DND-41 (cell line): ENCODE data around the gene FBXO33.

Experiments
- ATAC-seq: fragments of 200-7000 bp; cut with Tn5 transposase; 3 replicates; pipeline ENCODE4 v1.9.1; 2021; ENCODE audit warnings: low read depth; ENCODE audit not compliant: insufficient read depth
- DNase-seq: peaks from one replicate; pipeline ENCODE4 v3.0.0-alpha.2; 2020
- H2AFZ ChIP-seq: 2 replicates; pipeline ENCODE4 v1.6.0; 2012; ENCODE audit warnings: low read depth, low read length
- H3K27ac ChIP-seq: 2 replicates; pipeline ENCODE4 v1.5.1; 2012; ENCODE audit warnings: low read length, inconsistent platforms
- H3K27me3 ChIP-seq: fragments of 200-600 bp; sonication (generic); 2 replicates; pipeline ENCODE4 v1.6.0; 2012; ENCODE audit warnings: low read length, mild to moderate bottlenecking, inconsistent platforms; ENCODE audit not compliant: insufficient read depth, poor library complexity
- H3K36me3 ChIP-seq: 2 replicates; pipeline ENCODE4 v1.5.1; 2012; ENCODE audit warnings: low read length, inconsistent platforms; ENCODE audit not compliant: insufficient read depth
- H3K4me1 ChIP-seq: 2 replicates; pipeline ENCODE4 v1.5.1; 2012; ENCODE audit warnings: mild to moderate bottlenecking, low read length; ENCODE audit not compliant: insufficient read depth
- H3K4me2 ChIP-seq: 2 replicates; pipeline ENCODE4 v1.6.0; 2012; ENCODE audit warnings: mild to moderate bottlenecking, moderate library complexity, low read length, inconsistent platforms; ENCODE audit not compliant: insufficient read depth
- H3K4me3 ChIP-seq, 2 experiments: fragments of 200-600 bp in 1 of 2; shearing (Covaris generic) in 1 of 2; 2 replicates each; pipeline ENCODE4 v1.5.1; 2012 to 2016; ENCODE audit warnings: inconsistent platforms in 2 of 2, low read length in 2 of 2, mild to moderate bottlenecking in 2 of 2, low read depth in 1 of 2, moderate library complexity in 1 of 2
- H3K79me2 ChIP-seq: 2 replicates; pipeline ENCODE4 v1.6.0; 2012; ENCODE audit warnings: low read length, inconsistent platforms; ENCODE audit not compliant: insufficient read depth
- H3K9ac ChIP-seq: 2 replicates; pipeline ENCODE4 v1.6.0; 2012; ENCODE audit warnings: low read depth, mild to moderate bottlenecking, inconsistent platforms, low read length, moderate library complexity
- H3K9me3 ChIP-seq: 2 replicates; pipeline ENCODE4 v1.5.1; 2012; ENCODE audit warnings: low read length, moderate library complexity, mild to moderate bottlenecking, inconsistent platforms; ENCODE audit not compliant: insufficient read depth, severe bottlenecking
- H4K20me1 ChIP-seq: 2 replicates; pipeline ENCODE4 v1.6.0; 2012; ENCODE audit warnings: low read length; ENCODE audit not compliant: insufficient read depth
- EZH2 ChIP-seq: IDR thresholded peaks from 3 replicates; pipeline ENCODE4 v1.6.1; 2012; ENCODE audit warnings: borderline replicate concordance, low read depth, mild to moderate bottlenecking, moderate library complexity, low read length, inconsistent platforms; ENCODE audit not compliant: severe bottlenecking
- TF ChIP-seq, protein P1 (sequence below): IDR thresholded peaks from 2 replicates; pipeline ENCODE4 v1.5.1; 2012; ENCODE audit warnings: borderline replicate concordance, low read length, moderate library complexity, mild to moderate bottlenecking; ENCODE audit not compliant: poor library complexity, severe bottlenecking; ENCODE audit errors: extremely low read depth

FBXO33 gene

GRCh38 chr14:39417014-39417413 lies 15.2 kb downstream of the FBXO33 start:
- no peak overlapping the region for H3K9ac ChIP-seq
- no peaks in the 10 kb centered on the region; the same call in 1 of the 2 replicates for H4K20me1 ChIP-seq
- no peak overlapping the region for H2AFZ ChIP-seq
- H3K36me3 ChIP-seq: peaks cover 5% of the 10 kb centered on the region; the same call in 1 of the 2 replicates
- no peaks in the 10 kb centered on the region for H3K27me3 ChIP-seq
- H3K27ac ChIP-seq: no peak overlapping the region
- H3K4me3 ChIP-seq: no peak overlapping the region
- TF ChIP-seq, protein P1, sequence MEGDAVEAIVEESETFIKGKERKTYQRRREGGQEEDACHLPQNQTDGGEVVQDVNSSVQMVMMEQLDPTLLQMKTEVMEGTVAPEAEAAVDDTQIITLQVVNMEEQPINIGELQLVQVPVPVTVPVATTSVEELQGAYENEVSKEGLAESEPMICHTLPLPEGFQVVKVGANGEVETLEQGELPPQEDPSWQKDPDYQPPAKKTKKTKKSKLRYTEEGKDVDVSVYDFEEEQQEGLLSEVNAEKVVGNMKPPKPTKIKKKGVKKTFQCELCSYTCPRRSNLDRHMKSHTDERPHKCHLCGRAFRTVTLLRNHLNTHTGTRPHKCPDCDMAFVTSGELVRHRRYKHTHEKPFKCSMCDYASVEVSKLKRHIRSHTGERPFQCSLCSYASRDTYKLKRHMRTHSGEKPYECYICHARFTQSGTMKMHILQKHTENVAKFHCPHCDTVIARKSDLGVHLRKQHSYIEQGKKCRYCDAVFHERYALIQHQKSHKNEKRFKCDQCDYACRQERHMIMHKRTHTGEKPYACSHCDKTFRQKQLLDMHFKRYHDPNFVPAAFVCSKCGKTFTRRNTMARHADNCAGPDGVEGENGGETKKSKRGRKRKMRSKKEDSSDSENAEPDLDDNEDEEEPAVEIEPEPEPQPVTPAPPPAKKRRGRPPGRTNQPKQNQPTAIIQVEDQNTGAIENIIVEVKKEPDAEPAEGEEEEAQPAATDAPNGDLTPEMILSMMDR: no peak
- TF ChIP-seq EZH2: no peak
- DNase-seq (no peak), ATAC-seq (no peak)
- no peaks in the 10 kb centered on the region for H3K4me1 ChIP-seq
- H3K4me2 ChIP-seq: no peak overlapping the region
- H3K79me2 ChIP-seq: peaks cover 29% of the 10 kb centered on the region
- H3K9me3 ChIP-seq: peaks cover 31% of the 10 kb centered on the region

DNA sequence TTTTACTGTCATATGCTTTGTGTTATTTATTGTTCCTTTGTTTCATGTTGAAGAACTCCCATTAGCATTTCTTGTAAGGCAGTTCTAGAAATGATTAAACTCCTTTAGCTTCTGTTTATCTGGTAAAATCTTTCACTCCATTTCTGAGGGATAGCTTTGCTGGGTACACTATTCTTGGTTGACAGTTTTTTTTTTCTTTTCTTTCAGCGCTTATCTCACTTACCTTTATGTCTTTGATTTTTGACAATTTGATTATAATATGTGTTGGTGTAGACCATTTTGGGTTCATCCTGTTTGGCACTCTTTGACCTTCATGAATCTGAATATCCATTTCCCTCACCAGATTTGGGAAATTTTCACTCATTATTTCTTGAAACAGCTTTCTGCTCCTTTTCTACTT lies 16.2 kb downstream of the FBXO33 start:
- peaks cover 5% of the 10 kb centered on the region; the same call in 1 of the 2 replicates for H3K36me3 ChIP-seq
- H2AFZ ChIP-seq: no peak overlapping the region
- no peak overlapping the region for H3K4me3 ChIP-seq
- H4K20me1 ChIP-seq: no peaks in the 10 kb centered on the region; the same call in 1 of the 2 replicates
- no peak overlapping the region for H3K27ac ChIP-seq
- H3K4me1 ChIP-seq: no peaks in the 10 kb centered on the region
- H3K9me3 ChIP-seq: peaks cover 33% of the 10 kb centered on the region
- peaks cover 20% of the 10 kb centered on the region for H3K79me2 ChIP-seq
- H3K9ac ChIP-seq: no peak overlapping the region
- ATAC-seq (no peak), DNase-seq (no peak)
- no peak overlapping the region for H3K4me2 ChIP-seq
- TF ChIP-seq EZH2: no peak
- TF ChIP-seq, protein P1: no peak
- no peaks in the 10 kb centered on the region for H3K27me3 ChIP-seq

DNA sequence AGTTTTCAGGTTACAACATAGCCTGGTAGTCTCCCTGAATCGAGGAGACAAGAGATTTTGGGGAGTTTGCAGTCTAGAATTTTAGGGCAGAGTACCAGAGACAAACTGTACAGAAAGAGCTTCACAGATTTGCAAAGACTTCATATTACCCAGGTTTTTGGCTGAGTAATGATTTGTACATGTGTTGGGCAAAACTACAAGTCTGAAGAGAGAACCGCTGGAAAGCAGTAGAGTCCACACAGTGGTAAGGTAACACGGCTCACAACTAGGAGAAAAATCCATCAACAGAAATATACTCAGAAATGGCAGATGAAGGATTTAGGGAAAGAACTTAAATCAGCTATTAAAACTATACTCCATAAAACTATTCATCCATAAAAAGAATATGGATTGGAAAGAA lies 25.7 kb downstream of the FBXO33 start:
- no peak overlapping the region for H2AFZ ChIP-seq
- H3K4me1 ChIP-seq: no peaks in the 10 kb centered on the region
- H3K27ac ChIP-seq: no peak overlapping the region
- no peak overlapping the region for H3K4me3 ChIP-seq
- TF ChIP-seq, protein P1: no peak
- no peak for TF ChIP-seq EZH2
- peaks cover under 1% of the 10 kb centered on the region for H3K36me3 ChIP-seq
- DNase-seq (no peak), ATAC-seq (no peak)
- H4K20me1 ChIP-seq: 0 out of 2 replicates have a peak, but pooled peaks cover 1% of the 10 kb centered on the region
- no peak overlapping the region for H3K9ac ChIP-seq
- H3K27me3 ChIP-seq: no peaks in the 10 kb centered on the region
- peaks cover 16% of the 10 kb centered on the region; the same call in 1 of the 2 replicates for H3K79me2 ChIP-seq
- H3K9me3 ChIP-seq: no peaks in the 10 kb centered on the region
- H3K4me2 ChIP-seq: no peak overlapping the region
